ENCODE measurements around the gene C20orf202. TPM values are rescaled to one million over a fixed set of nuclear protein-coding genes. Genes with fewer than 3 reads are reported as not detected.
"Not testable (repeated sequence)": the region's sequence is repeated elsewhere in the genome, so short reads cannot be mapped to it uniquely, and the experiment has no call there.

Gene C20orf202
- total RNA-seq, 1 donor from 2014 or later, result not detected

- Histone ChIP-seq H4K20me1 (ENCODE audit: insufficient read depth, low read length) (no peaks in the 10 kb centered on the region), H3K4me2 (ENCODE audit: low read length) (no peak overlapping the region), H3K79me2 (ENCODE audit: insufficient read depth, low read length) (no peaks in the 10 kb centered on the region), H3K4me1 (ENCODE audit: insufficient read depth, low read length) (no peaks in the 10 kb centered on the region), H3K9me3 (ENCODE audit: insufficient read depth, low read depth, low read length) (no peaks in the 10 kb centered on the region), H3K27ac (ENCODE audit: low read depth, low read length) (no peak overlapping the region), H3K4me3 (ENCODE audit: insufficient read depth, low read depth, low read length) (no peak overlapping the region), H2AFZ (ENCODE audit: low read depth, low read length) (no peak overlapping the region), H3K27me3 (ENCODE audit: insufficient read depth, low read length) (peaks cover 5% of the 10 kb centered on the region), H3K36me3 (ENCODE audit: insufficient read depth, low read length) (no peaks in the 10 kb centered on the region), H3K9ac (ENCODE audit: low read length) (no peak overlapping the region)
- DNase-seq (ENCODE audit: low read depth) (no peak), FAIRE-seq (no peak)
- H3K4me3 Mint-ChIP-seq (ENCODE audit: unreplicated experiment), result no peak overlapping the region
- TF ChIP-seq EZH2 (IDR thresholded peaks at IDR 0.05; ENCODE audit: insufficient read depth, low read length) (no peak), CTCF (IDR thresholded peaks at IDR 0.05; ENCODE audit: insufficient read depth, low read depth, low read length) (no peak)
- H3K4me1 Mint-ChIP-seq (ENCODE audit: low read depth, unreplicated experiment), result no peaks in the 10 kb centered on the region
- no peaks in the 10 kb centered on the region for H3K36me3 Mint-ChIP-seq (ENCODE audit: low read depth, unreplicated experiment)
- no peak overlapping the region for H3K27ac Mint-ChIP-seq (ENCODE audit: unreplicated experiment)
- H3K27me3 Mint-ChIP-seq (ENCODE audit: low read depth, unreplicated experiment), result peaks cover 8% of the 10 kb centered on the region
- H3K9me3 Mint-ChIP-seq (ENCODE audit: unreplicated experiment), result peaks cover 2% of the 10 kb centered on the region
These were observed 44.4 kb downstream of the C20orf202 start for GRCh38 chr20:1247689-1248088.

- H3K36me3 ChIP-seq (ENCODE audit: insufficient read depth, low read length); H3K36me3 Mint-ChIP-seq (ENCODE audit: low read depth, unreplicated experiment); H3K4me3 ChIP-seq (ENCODE audit: insufficient read depth, low read depth, low read length); H4K20me1 ChIP-seq (ENCODE audit: insufficient read depth, low read length); H3K9me3 Mint-ChIP-seq (ENCODE audit: unreplicated experiment); H3K9me3 ChIP-seq (ENCODE audit: insufficient read depth, low read depth, low read length); H3K4me3 Mint-ChIP-seq (ENCODE audit: unreplicated experiment); FAIRE-seq; H3K9ac ChIP-seq (ENCODE audit: low read length); H3K27ac Mint-ChIP-seq (ENCODE audit: unreplicated experiment); H3K27me3 Mint-ChIP-seq (ENCODE audit: low read depth, unreplicated experiment); H2AFZ ChIP-seq (ENCODE audit: low read depth, low read length); H3K79me2 ChIP-seq (ENCODE audit: insufficient read depth, low read length); DNase-seq (ENCODE audit: low read depth); H3K27me3 ChIP-seq (ENCODE audit: insufficient read depth, low read length); H3K4me1 Mint-ChIP-seq (ENCODE audit: low read depth, unreplicated experiment); H3K4me1 ChIP-seq (ENCODE audit: insufficient read depth, low read length); H3K4me2 ChIP-seq (ENCODE audit: low read length); H3K27ac ChIP-seq (ENCODE audit: low read depth, low read length): not testable (repeated sequence)
These were observed 47.0 kb downstream of the C20orf202 start for GRCh38 chr20:1250282-1250681.

GRCh38 chr20:1252416-1252815, 49.2 kb downstream of the C20orf202 start:
- no peaks in the 10 kb centered on the region for H4K20me1 ChIP-seq (ENCODE audit: insufficient read depth, low read length)
- H3K9me3 Mint-ChIP-seq (ENCODE audit: unreplicated experiment), result peaks cover 2% of the 10 kb centered on the region
- no peak overlapping the region for H2AFZ ChIP-seq (ENCODE audit: low read depth, low read length)
- H3K27ac ChIP-seq (ENCODE audit: low read depth, low read length), result no peak overlapping the region
- TF ChIP-seq EZH2 (IDR thresholded peaks at IDR 0.05; ENCODE audit: insufficient read depth, low read length), result no peak
- no peaks in the 10 kb centered on the region for H3K36me3 Mint-ChIP-seq (ENCODE audit: low read depth, unreplicated experiment)
- no peak overlapping the region for H3K4me3 ChIP-seq (ENCODE audit: insufficient read depth, low read depth, low read length)
- H3K79me2 ChIP-seq (ENCODE audit: insufficient read depth, low read length), result no peaks in the 10 kb centered on the region
- H3K4me1 ChIP-seq (ENCODE audit: insufficient read depth, low read length), result no peaks in the 10 kb centered on the region
- no peak overlapping the region for H3K27ac Mint-ChIP-seq (ENCODE audit: unreplicated experiment)
- no peak for DNase-seq (ENCODE audit: low read depth)
- no peaks in the 10 kb centered on the region for H3K36me3 ChIP-seq (ENCODE audit: insufficient read depth, low read length)
- no peak overlapping the region for H3K4me3 Mint-ChIP-seq (ENCODE audit: unreplicated experiment)
- no peak overlapping the region for H3K4me2 ChIP-seq (ENCODE audit: low read length)
- FAIRE-seq, result no peak
- peaks cover 9% of the 10 kb centered on the region for H3K27me3 ChIP-seq (ENCODE audit: insufficient read depth, low read length)
- H3K9ac ChIP-seq (ENCODE audit: low read length), result no peak overlapping the region
- no peaks in the 10 kb centered on the region for H3K27me3 Mint-ChIP-seq (ENCODE audit: low read depth, unreplicated experiment)
- no peaks in the 10 kb centered on the region for H3K4me1 Mint-ChIP-seq (ENCODE audit: low read depth, unreplicated experiment)
- H3K9me3 ChIP-seq (ENCODE audit: insufficient read depth, low read depth, low read length), result no peaks in the 10 kb centered on the region

- no peak for TF ChIP-seq EZH2 (IDR thresholded peaks at IDR 0.05; ENCODE audit: insufficient read depth, low read length)
- no peak for TF ChIP-seq CTCF (IDR thresholded peaks at IDR 0.05; ENCODE audit: insufficient read depth, low read depth, low read length)
- H3K4me1 ChIP-seq (ENCODE audit: insufficient read depth, low read length), result no peaks in the 10 kb centered on the region
- no peaks in the 10 kb centered on the region for H3K27me3 Mint-ChIP-seq (ENCODE audit: low read depth, unreplicated experiment)
- H3K9ac ChIP-seq (ENCODE audit: low read length), result no peak overlapping the region
- peaks cover 2% of the 10 kb centered on the region for H3K9me3 Mint-ChIP-seq (ENCODE audit: unreplicated experiment)
- H2AFZ ChIP-seq (ENCODE audit: low read depth, low read length), result no peak overlapping the region
- H3K36me3 ChIP-seq (ENCODE audit: insufficient read depth, low read length), result no peaks in the 10 kb centered on the region
- no peaks in the 10 kb centered on the region for H3K79me2 ChIP-seq (ENCODE audit: insufficient read depth, low read length)
- H3K36me3 Mint-ChIP-seq (ENCODE audit: low read depth, unreplicated experiment), result no peaks in the 10 kb centered on the region
- no peak overlapping the region for H3K4me3 ChIP-seq (ENCODE audit: insufficient read depth, low read depth, low read length)
- H4K20me1 ChIP-seq (ENCODE audit: insufficient read depth, low read length), result no peaks in the 10 kb centered on the region
- no peak overlapping the region for H3K27ac ChIP-seq (ENCODE audit: low read depth, low read length)
- H3K4me2 ChIP-seq (ENCODE audit: low read length), result no peak overlapping the region
- H3K9me3 ChIP-seq (ENCODE audit: insufficient read depth, low read depth, low read length), result no peaks in the 10 kb centered on the region
- H3K27me3 ChIP-seq (ENCODE audit: insufficient read depth, low read length), result peaks cover 12% of the 10 kb centered on the region
- DNase-seq (ENCODE audit: low read depth) (no peak), FAIRE-seq (no peak)
- no peaks in the 10 kb centered on the region for H3K4me1 Mint-ChIP-seq (ENCODE audit: low read depth, unreplicated experiment)
- H3K27ac Mint-ChIP-seq (ENCODE audit: unreplicated experiment), result no peak overlapping the region
- no peak overlapping the region for H3K4me3 Mint-ChIP-seq (ENCODE audit: unreplicated experiment)
These were observed 51.0 kb downstream of the C20orf202 start for GRCh38 chr20:1254254-1254653.

Data from astrocyte (in vitro differentiated cells and primary cell).